GM19025 (cell line): ENCODE data around the gene RILPL2.
"Not testable (repeated sequence)": the region's sequence is repeated elsewhere in the genome, so short reads cannot be mapped to it uniquely, and the experiment has no call there.

ENCODE experiments used
- ATAC-seq: cut with Tn5 transposase; IDR thresholded peaks from one replicate; pipeline ENCODE4 v1.9.1; 2021; ENCODE audit warnings: mild to moderate bottlenecking, low read depth, moderate library complexity; ENCODE audit not compliant: unreplicated experiment

RILPL2 gene

DNA sequence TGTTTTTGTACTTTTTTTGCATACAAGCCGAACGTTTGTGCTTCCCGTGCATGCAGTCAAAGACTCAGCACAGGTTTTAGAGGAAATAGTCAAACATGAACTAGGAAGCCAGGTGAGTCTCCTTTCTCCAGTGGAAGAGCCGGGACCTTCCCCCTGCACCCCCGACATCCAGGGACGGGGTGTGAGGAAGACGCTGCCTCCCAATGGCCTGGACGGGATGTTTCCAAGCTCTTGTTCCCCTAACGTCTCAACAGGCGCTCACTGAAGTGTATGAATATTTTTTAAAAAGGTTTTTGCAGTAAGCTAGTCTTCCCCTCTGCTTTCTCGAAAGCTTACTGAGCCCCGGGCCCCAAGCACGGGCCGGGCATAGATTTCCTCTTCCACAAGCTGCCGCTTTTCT is 28.6 kb downstream of the RILPL2 start:
- ATAC-seq, result not testable (repeated sequence)

DNA sequence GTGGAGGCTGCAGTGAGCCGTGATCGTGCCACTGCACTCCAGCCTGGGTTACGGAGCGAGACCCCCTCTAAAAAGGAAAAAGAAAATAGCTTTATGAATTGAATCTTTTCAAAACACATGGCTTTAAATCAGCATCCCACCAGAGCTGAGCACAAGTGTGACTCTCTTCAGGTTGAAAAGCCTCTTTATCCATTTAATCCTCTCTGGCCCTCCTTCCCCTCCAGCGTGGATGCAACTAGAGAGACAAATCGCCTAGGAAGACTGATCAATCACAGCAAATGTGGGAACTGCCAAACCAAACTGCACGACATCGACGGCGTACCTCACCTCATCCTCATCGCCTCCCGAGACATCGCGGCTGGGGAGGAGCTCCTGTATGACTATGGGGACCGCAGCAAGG is 29.2 kb downstream of the RILPL2 start:
- not testable (repeated sequence) for ATAC-seq

DNA sequence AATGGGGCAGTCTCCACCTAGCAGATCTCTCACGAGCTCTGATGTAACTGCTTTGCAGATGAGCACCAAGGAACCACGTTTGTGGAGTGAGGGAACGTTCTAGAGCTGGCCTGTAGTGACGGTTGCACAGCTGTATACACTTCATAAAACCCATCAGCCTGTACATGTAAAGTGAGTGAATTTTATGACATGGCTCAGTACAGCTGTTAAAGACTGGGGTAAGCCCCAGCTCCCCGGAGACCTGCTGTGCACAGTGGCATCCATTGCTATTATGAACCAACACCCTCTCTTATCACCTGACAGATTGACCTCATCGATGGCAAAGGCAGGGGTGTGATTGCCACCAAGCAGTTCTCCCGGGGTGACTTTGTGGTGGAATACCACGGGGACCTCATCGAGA is 31.9 kb downstream of the RILPL2 start:
- ATAC-seq, result no peak

DNA sequence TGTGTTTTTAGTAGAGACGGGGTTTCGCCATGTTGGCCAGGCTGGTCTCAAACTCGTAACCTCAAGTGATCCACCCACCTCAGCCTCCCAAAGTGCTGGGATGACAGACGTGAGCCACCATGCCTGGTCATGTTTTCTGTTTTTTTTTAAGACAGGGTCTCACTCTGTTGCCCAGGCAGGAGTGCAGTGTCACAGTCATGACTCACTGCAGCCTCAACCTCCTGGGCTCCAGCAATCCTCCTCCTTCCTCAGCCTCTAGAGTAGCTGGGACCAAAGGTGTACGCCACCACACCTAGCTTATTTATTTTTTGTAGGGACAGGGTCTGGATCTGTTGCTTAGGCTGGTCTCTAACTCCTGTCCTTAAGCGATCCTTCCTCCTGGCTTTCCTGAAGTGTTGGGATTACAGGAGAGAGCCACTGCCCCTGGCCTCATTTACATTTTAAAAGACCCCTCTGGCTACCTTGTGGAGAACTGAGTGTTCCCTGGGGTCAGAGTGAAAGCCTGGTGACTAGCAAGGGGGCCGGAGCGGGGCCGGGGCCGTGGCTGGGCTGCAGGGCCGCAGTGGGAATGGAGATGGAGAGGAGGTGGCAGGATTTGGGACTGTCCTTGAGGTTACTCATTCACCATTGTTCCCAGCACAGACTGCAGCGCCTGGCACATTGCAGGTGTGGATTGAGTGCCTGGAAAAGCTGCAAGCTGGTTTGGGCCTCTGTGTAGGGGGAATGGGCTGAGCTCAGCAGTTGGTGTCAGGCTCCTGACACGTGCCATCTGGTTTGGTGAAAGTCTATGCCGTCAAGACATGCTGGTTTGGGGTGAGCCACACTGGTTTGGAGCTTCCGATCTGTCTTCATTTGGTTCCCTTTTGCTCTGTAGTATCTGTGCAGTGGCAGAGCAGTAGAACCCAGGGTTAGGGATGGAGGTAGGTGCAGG is 34.5 kb downstream of the RILPL2 start:
- no peak for ATAC-seq

DNA sequence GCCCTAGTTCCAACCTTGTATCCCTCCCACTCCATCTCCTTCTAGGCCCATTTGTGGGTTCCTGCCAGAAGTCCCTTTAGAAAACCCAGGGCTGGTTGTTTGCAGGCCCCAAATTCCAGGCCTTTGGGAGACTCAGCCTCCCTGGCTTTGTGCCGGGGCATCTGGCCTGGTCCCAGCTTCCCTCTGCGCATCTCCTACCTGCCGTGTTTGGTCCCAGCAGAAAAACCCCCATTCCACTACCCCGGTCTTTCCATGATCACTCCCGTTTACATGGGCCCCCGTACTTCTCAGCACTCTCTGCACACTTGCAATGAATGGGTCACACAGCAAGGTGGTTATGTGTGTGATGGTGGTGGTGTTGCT is 37.2 kb downstream of the RILPL2 start:
- ATAC-seq, result no peak

DNA sequence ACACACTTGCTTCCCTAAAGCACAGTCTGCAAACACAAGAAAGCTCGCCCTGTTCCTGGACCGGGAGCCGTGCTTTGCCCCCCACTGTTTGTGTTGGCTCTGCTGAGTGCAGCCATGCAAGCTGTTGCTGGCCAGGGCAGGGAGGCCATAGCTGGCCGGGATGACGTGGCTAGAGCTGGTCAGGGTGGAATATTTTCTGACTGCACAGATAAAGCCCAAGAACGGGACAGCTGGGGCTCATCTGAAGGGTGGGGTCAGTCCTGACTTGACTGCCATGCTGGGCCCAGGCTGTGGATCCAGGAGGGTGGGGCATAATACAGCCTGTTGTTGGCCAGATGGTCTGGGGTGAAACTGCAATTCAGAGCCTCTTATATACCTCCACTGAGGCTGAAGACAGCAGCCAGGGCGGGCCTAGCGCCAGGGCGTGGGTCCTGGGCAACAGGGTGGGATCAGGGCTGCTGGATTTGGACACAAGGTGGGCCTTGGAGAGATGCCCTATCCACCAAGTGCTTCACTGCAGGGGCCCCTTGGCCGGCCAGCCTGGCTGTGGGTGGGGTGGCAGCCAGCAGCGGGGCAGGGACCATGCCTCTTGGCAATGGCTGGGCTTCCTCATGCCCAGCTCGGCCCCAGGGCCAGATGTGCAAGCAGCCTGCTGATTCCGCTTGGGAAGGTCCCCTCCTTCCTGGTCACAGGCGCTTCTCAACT is 37.8 kb downstream of the RILPL2 start:
- ATAC-seq, result no peak

DNA sequence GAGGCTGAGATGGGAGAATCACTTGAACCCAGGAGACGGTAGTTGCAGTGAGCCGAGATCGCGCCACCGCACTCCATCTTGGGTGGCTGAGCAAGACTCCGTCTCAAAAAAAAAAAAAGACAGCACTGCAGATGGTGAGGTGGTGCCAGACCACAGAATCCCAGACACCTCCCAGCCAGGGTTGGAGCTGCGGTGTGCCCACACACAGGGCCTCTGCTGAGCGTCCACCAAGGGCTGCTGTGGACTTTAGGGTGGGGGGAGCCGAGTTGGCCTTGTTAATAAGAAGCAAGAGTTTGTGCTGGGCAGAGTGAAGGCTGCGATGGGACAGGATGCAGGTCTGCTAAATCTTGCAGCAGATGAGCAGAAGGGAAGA is 38.3 kb downstream of the RILPL2 start:
- ATAC-seq, result no peak

DNA sequence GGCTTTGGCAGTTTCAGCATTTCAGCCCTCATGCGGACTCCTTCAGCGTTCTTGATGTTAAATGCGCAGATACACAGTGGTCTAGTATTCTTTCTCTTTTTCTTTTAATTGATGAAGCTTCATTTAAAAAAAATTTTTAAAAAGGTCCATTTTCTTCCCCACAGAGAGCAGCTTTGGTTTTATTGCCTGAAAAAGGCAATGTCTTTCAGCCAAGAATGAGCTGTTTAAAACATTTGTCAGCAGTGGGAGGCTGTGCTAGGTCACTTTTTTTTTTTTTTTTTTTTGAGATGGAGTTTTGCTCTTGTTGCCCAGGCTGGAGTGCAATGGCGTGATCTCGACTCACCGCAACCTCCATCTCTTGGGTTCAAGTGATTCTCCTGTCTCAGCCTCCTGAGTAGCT is 39.1 kb downstream of the RILPL2 start:
- no peak for ATAC-seq

DNA sequence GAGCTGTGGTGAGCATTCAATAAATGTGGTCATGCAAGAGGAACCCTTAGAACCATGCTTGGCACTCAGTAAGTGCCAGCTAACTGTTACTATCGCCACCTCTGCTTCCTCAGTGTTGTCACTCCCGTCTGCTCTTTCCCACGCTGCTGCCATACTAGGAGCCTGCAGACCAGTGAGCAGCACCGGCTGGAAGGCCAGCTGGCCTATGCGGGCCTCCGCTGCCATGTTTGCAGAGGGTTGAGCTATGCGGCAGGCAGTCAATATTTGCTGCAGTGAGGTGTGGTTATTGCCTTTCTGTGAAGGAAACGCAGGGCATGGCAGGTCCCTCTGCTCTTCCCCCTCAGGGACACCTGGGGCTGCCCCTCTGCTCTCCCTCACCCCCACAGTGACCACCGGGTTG is 39.5 kb downstream of the RILPL2 start:
- no peak for ATAC-seq

DNA sequence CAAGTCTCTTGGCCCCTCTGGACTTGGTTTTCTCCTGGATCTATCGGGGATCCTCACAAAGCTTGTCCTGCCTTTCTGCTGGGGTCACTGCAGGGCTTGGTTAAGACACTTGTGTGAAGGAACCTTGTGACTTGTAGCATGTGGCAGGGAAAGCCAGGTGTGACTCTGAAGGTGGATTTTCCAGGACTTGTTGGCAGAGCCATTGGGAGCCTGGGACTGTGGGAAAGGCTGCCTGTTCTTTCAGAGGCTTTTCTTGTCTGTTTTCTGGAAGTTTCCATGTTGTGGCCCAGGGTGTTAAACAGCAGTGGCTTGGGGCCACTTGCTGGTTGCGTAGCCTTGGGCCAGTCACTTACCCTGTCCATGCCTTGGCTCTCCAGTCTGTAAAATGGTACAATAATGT is 39.9 kb downstream of the RILPL2 start:
- ATAC-seq, result no peak

DNA sequence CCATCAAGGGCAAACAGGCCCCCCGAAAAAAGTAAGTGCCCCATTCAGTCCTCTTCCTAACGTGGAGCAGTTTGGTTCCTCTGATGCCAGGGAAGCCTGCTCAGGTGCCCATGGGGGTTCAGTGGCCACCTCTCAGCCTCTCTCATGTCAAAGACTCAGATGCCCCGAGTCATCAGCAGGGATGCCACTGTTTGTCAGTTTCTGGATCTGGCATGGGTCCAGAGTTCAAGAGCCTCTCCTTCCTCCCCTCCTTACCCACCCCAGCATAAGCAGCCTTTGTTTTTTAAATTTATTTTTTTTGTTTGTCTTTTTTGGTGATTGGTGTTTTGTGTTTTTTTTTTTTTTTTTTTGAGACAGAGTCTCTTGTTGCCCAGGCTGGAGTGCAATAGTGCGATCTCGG is 41.2 kb downstream of the RILPL2 start:
- no peak for ATAC-seq

DNA sequence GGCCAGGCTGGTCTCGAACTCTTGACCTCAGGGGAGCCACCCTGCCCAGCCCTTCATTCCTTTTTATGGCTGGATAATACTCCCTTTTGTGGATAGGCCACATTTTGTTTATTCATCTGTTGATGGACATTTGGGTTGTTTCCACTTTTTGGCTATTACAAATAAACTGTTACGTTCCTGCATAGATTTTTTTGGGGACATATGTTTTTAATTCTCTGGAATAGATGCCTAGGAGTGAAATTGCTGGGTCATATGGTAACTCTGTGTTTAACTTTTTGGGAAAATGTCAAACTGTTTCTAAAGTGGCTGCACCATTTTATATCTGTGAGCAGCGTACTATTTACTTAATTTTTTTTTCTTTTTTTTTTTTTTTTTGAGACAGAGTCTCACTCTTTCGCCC is 42.7 kb downstream of the RILPL2 start:
- ATAC-seq, result no peak

DNA sequence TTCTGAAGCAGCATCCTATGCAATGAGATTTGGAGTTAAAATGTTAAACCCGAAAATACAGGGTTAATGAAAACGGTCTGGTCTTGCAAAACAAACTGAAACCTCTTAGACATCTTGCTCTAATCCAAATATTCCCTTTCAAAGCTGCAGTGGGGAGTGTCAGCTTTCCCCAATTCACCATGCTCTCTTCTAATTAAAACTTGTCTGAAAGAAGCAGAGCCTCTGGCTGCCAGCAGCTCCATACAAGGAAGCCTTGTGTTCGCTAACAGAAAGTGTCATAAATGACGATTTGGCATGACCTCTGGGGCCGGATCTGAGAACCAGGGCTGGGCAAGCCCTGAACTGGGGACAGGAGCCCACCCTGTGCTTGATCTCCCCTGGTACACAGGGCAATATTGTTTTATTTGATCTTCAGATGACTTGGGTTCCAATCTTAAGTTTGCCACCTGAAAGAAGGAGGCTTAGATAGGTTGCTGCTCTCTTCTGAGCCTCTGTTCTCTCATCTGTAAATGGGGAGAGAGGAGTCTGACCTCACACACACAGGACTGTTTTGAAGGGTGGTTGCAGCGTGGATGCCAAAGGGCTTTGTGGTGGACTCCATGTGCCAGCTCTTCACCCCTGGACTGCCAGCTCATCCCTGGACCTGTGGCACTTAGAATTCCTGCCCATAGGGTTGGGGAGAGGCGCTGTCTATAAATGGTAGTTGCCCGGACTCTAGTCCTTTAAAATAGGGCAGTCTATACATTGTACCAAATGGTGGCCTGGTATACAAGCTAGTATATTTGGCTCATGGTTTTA is 44.7 kb downstream of the RILPL2 start:
- ATAC-seq, result no peak

DNA sequence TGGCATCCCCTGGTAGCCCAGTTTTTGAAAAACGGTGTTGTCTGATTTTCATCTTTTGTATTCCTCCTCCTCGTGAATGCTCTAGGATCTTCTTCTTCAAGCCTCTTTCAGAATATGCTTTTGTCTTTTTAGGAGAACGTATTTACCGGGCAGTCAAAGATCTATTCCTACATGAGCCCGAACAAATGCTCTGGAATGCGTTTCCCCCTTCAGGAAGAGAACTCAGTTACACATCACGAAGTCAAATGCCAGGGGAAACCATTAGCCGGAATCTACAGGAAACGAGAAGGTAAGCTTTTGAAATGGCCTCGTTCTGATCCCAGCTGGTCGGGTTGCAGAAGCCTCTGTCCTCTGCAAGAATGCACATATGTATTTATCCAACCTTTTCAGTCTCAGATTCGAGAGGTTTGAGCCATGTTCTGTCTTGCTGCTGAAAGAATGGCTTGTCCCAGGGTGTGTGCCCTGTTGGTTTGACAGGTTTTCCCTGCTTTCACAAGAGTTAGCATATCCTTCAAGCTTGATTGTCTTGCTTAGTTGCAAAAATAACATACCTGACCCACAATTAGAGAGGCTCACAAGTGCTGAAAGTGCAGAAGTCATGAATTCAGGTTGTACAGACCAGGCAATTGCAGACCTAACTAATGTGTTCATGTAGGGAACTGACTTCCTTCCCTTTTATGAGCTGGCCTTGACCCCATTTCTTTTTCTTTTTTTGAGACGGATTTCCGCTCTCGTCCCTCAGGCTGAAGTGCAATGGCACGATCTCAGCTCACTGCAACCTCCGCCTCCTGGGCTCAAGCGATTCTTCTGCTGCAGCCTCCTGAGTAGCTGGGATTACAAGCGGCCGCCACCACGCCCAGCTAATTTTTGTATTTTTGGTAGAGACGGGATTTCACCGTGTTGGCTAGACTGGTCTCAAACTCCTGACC is 45.7 kb downstream of the RILPL2 start:
- ATAC-seq, result no peak

DNA sequence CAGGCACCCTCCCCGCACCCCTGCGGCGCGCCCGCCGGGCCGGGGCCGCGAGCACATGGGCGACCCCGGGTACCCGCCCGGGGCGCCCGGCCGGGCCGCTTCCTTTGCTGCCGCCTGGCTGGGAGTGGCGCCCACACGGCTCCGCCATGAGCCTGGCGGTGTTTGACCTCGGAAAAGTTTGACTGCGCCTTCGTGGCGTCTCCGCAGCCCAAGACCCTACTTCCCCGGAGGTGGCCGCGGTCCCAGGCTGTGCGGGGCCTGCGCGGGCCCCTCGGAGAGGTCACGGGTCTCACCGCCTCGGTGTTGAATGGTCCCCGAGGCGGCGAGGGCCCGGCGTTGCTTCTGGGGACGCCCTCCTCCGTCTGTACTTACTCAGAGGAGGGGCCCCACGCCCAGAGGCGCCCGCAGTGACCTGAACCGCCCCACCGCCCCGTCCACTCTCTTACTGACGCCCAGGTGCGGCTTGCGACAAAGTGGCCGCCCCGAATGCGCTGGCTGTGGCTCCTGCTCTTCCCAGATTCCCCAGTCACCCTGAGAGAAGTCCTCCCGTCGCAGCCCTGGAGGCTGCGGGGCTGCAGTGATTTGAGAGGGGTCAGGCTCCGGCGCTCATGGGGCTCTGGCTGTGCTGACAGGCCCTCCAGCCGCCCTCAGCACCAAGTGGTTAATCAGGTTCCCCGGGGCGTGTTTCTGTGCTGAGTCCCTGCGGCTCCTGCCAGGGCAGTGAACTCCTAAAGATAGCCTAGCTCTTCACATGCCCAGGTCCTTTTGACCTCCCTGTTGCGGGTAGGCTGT is 46.7 kb downstream of the RILPL2 start:
- ATAC-seq, result peak; percentile 18

DNA sequence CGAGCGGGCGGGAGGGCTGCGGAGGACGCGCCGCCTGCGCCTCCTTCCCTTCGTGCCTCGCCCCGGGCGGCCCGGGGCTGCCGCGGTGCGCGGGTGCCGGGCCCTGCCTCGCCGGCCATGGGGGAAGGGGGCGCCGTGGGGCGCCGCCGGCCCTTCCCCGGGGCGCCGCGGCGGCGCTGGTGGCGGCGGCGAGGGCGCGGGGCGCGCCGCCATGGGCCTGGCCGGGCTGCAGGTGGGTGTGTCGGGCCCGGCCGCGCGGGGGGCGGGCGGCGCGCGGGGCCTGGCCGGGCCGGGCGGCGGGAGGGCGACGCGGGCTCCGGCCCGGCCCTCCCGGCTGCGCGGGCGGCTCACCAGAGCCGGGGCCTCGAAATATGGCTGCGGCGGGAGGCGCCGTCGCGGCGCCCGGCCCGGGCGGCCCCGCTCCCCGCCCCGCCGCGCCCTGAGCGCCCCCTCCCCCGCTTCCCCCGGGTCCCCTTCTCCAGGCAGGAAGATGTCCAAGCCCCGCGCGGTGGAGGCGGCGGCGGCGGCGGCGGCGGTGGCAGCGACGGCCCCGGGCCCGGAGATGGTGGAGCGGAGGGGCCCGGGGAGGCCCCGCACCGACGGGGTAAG is 47.4 kb downstream of the RILPL2 start:
- ATAC-seq, result no peak

DNA sequence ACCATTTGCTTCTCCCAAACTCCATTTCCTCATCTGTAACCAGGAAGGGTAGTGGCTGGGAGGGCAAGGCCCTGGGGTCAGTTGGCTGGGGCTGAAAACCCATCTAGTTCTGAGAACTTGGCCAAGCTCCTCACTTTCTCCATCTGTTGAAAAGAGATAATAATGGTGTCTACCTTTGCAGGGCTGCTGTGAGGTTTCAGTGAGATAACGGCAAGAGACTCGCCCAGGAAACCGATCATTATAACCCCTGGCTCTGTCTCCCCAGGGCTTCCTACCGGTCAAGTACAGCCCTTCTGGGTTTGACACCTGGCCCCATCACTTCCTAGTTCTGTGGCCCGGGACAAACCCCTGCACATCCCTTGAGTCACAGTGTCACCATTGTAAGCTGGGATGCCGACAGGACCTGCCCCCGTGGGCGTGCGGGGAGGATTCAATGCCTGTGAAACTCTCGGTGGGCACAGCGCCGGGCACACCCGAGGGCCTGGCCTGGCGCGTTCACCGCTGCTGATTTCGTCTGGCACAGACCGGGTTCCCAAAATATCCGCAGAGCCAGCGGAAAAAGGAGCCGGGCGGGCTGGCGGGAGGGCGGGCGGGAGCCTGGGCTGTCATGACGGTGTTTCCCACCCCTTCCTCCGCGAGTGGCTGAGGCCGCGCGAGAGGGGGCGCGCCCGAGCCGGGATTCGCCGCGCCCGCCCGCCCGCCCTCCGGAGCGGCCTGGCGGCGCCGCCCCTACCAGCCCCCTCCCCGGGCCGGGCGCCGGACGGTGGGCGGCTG is 48.1 kb downstream of the RILPL2 start:
- ATAC-seq, result peak; percentile 33

DNA sequence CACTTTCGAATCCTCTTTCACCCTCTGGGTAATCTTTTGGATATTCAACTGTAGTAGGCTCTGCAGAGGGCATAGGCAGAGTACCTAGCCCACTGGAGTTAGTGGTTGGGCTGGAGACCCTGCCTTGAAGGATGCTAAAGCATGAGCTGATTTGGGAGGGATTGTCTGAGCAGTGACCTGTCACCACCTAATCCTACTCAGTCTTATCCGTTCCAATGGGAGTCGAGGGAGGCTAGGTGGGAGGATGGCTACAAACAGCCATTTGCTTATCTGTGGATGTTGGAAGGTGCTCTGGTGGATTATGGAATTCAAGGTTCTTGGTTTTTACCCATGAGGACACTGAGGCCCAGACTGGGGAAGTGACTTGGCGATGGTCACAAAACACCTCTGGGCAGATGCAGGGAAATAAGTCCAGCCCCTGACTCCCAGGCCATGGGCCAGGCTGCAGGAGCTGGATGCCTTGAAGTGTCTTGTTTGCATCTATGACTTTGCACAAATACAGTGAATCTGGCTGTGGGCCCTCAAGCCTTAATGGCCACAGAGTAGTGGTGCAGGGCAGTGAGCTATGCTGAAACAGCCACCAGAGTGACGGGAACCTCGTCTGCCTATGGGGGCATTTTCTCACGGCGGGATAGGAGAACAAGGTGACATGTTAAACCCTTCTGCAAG is 48.8 kb downstream of the RILPL2 start:
- no peak for ATAC-seq
